ENCODE measurements around the gene DNMT3A.

DNMT3A gene

DNA sequence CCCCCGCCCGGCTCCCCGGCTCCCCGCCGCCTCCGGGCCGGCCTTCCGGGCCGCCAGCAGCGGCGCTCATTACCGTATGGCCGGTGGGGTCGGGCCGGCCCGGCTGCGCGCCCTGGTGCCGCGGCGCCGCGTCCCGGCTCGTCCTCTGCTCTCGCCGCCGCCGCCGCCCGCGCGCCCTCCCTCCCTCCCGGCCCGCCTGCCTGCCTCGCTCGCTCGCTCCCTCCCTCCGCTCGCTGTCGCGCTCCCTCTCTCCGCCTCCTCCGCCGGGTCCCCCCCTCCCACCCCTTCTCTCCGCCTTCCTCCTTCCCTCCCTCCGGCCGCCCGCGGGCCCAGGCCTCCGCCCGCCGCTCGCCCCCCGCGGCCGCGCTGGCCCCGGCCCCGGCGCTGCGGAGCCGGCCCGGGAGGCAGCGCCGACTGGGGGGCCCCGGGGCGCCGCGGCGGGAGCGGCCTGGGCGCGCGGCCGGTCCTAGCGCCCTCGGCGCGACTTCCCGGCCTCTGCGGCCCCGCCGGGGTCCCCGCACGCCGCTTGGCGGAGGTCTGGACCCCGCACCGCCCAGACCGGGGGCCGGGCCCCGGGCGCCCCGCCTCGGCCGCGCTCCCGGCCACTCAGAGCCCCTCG, at the start of gene DNMT3A:
Gene DNMT3A (minus strand): TSS at position 173 of the 619 bp plus-strand sequence. CDS start 27,941 bp downstream, outside the sequence.
- DNase-seq (ENCODE audit: low read depth in 2 of 2): peak in 1 of 2 donors; percentile 53

DNA sequence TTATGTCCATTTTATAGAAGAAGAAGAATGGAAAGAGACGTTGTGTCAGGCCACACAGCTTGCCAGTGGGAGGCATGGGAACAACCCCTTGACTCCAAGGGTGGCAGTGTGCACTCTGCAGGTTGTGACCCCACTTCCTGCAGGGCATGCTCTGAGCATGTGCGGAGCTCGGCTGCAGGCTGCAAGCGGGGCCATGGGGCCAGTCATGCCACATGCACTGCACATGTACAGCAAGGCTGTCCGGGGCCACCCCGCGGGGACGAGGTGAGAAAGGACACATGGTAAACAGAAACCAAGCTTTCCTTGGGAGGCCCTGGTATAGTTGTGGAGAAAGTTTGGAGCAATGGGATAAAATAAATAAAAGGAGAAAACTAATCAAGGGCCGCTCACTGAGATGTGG, 47.4 kb upstream of the DNMT3A start:
- no peak for DNase-seq (ENCODE audit: low read depth in 2 of 2)

GRCh38 chr2:25388491-25388890, 46.8 kb upstream of the DNMT3A start:
- no peak for DNase-seq (ENCODE audit: low read depth in 2 of 2)

- DNase-seq (ENCODE audit: low read depth in 2 of 2): no peak
Observed at GRCh38 chr2:25387876-25388449, 46.2 kb upstream of the DNMT3A start.

DNA sequence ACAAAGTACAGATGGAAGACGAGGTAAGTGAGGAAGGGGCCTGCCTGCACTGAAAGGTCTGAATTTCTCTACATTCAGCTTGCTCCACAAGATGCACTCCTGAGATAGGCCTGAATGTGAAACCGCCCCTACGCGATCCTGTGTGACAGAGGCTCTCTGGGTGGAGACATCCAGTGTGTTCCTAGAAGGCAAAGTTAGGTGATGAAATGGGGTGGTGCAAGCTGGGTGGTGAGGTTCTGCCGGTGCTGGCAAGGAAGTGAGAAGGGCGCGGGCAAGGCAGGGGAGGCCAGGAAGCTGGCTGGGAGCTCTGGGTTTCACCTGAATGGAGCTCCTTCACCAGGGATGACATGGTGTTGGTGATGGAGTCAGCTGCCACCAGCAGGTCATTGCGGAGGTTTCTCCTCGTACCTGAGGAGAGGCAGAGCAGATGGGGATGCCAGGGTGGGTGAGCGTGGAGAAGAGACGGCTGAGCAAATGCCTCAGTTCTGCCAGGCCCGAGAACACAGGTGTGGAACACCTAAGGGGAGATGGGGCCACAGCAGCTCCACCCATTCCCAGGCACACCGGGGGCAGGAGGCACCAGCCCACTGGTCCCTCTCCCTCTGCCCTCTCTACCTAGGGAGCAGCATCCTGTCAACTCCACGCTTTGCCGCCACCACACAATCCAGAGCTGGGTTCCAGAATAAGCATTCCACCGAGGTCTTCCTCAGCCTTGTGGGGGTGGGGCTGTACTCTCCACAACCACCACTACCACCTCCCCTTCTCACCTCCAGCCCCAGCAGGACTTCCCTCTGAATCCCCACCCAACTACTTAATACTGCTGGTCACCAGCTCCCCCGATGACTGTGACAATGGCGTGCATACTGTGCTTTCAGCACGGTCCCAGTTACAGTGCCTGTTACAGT, 45.5 kb upstream of the DNMT3A start:
- DNase-seq (ENCODE audit: low read depth in 2 of 2): no peak

- no peak for DNase-seq (ENCODE audit: low read depth in 2 of 2)
Observed at GRCh38 chr2:25385910-25386309, 44.2 kb upstream of the DNMT3A start.

DNA sequence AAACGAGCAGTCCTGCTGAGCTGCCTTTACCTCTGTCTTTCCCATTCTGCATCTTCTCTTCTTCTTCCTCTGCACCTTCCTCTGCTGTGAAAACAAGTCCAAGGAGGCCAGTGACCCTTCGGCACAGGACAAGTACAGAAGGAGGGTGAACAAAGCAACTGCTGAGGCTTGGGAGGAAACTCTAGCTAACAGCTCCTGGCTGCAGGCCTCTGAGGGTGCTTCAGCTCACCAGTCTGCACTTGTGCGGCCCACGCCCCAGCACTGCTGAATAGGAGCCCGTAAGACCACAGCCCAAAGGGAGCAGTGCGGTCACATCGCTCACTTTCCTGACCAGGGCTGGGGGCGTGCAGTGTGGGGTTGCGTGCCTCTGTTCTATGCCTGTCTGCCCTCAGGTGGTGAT, 42.1 kb upstream of the DNMT3A start:
- no peak for DNase-seq (ENCODE audit: low read depth in 2 of 2)

DNA sequence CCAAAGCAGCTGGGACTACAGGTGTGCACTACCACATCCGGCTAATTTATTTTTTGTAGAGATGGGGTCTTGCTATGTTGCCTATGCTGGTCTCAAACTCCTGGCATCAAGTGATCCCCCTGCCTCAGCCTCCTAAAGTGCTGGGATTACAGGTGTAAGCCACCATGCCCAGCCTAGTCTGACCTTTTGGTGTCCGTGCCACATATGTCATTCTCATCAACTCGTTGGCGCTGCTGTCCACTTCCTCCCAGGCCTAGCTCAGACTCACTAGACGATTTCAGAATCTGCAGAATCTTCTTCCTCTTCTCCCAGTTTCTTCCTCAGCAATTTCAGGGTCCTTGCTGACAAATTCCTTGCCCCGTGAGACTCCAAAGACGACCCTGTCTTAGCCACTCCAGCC, 39.8 kb upstream of the DNMT3A start:
- DNase-seq (ENCODE audit: low read depth in 2 of 2): no peak

DNA sequence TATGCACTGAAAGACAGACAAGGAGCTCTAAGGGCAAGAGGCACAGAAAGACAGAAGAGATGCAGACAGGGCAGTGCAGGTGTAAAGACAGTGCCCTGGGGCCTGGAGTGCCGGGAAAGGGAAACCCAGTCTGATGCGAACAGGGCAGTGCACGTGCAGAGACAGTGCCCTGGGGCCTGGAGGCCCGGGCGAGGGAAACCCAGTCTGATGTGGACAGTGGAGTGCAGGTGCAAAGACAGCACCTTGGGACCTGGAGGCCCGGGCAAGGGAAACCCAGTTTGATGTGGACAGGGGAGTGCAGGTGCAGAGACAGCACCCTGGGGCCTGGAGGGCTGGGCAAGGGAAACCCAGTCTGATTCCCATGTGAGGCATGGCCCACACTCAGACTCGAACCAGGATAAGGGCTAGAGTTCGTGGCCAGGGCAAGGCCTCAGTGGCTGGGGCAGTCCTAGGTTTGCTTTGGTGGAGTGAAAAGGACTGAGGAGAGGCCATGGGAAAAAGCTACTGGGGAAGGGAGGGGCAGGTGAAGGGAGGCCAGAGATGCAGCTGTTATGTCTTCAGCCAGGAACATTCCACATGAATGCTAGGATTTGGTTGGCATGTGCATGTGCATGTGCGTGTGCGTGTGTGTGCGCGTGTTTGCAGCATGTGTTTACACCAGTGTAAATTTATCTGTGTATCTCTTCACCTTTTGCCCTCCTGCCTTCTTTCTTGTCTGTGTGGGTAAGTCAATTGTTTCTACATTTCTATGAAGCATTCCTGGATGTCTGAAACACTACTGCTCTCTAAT, 39.1 kb upstream of the DNMT3A start:
- DNase-seq (ENCODE audit: low read depth in 2 of 2): no peak

GRCh38 chr2:25380023-25380422, 38.3 kb upstream of the DNMT3A start:
- no peak for DNase-seq (ENCODE audit: low read depth in 2 of 2)

- no peak for DNase-seq (ENCODE audit: low read depth in 2 of 2)
Observed at GRCh38 chr2:25379535-25379934, 37.8 kb upstream of the DNMT3A start.

DNA sequence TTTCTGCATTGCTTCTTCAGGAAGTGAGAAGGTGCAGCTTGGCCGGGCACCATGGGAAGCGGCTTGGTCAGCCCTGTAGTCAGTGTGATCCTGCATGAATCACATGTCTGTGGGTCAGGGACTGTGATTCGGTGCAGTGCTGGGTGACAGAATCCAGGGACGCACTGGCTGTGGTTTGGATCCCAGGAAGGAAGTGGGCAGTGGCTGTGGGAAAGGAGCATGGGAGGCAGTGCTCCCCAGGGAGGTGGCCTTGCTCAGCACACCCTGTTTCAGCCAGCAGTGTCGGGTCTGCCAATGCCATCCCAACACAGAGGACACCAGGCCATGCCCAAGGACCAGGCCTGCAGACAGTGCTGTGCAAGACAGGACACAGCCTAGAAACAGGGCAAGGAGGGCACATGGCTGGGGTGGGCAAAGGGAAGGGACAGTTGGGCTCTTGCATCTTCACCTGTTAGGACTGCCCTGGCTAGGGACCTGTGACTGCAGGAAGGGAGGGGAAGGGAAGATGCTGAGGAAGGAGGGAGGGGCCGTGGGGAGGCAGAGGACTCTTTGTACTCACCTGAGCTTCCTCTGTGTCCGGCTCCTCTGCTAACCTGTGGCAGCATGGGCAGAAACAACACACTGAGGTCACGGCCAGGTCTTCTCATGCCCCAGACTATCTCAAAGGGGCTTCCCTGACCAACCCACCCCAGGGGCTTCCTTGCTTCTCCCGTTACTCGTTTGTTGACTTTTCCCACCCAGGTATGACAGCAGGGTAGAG, 37.2 kb upstream of the DNMT3A start:
- DNase-seq (ENCODE audit: low read depth in 2 of 2): no peak

DNA sequence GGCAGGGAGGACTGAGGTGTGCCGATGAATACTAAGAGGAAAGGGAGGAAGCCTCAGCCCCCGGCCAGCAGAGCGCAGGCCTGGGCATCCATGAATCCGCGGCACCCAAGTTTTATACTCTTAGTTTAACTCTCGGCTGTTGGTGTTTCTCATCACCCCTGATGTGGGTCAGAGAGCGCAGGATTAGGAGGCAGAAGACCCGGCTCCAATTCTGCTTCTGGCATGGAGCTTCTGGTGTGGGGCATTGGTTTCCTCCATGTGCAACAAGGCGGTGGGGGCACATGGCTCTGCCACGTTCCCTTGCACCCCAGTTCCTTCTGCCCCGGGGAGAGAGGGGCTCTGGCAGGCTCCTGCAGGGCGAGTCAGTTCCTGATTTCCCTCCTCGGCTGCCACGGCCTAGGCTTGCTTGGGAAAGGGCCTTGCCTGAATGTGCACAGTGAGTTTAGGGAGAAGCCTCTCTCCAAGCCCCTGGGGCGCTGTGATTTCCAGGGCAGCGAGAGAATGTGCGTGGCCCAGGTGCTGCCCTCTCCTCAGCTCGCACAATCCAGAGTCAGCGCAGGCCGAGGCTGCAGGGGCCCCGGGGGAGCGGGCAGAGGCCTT, 36.2 kb upstream of the DNMT3A start:
- no peak for DNase-seq (ENCODE audit: low read depth in 2 of 2)

DNA sequence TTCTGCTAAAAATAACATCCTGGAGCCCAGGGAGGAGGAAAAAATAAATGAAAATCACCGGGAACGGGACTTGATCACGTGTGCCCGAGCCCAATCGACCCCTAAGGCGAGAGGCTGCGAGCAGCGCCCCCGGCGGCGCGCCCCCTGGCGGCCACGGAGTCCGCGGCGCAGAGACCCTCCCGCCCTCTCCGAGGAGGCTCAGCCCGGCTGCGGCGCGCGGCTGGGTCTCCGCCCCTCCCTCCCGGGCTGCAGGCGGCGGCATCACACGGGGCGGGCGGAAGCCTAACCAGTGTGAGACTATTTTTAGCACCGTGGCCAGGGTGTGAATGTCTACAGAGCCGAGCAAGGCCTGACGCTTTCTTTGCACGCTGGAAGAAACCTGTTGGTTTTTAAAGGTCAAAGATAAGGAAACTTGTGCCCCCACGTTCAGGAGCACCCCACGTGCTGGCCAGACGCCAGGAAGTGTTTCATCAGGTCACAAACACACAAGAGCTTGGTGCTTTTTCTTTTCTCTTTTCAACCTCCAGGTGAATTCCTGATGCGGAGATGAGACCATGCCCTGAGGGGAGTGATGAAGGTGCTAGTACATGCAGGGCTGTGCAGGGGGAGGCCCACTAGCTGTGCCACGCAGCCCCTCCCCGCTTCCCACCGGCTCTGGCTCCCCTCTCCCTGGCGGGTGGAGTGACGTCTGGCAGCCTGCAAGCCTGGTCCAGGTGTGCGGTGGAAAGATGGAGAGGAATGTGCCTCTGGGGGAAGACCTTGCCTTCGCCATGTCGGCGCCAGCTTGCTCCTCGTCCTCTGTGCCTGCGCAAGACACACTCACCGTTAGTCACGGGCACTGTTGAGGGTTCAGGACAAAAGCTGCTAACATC, 35.3 kb upstream of the DNMT3A start:
- peak; percentile 87 for DNase-seq (ENCODE audit: low read depth in 2 of 2)

- no peak for DNase-seq (ENCODE audit: low read depth in 2 of 2)
Observed at GRCh38 chr2:25375989-25376545, 34.3 kb upstream of the DNMT3A start.

GRCh38 chr2:25375371-25375988, 33.8 kb upstream of the DNMT3A start:
- no peak for DNase-seq (ENCODE audit: low read depth in 2 of 2)

- DNase-seq (ENCODE audit: low read depth in 2 of 2): no peak
Observed at GRCh38 chr2:25374827-25375226, 33.1 kb upstream of the DNMT3A start.

GRCh38 chr2:25374411-25374810, 32.7 kb upstream of the DNMT3A start:
- no peak for DNase-seq (ENCODE audit: low read depth in 2 of 2)

All from activated CD4-positive, alpha-beta T cell treated with anti-CD3 and anti-CD28 coated beads for 24 hours (primary cell).